GM23338 (cell line): ENCODE measurements around the gene ISG20.

ENCODE experiments used
- CREB1 ChIP-seq: fragments of 250-450 bp; sonication (Bioruptor Pico); IDR thresholded peaks from 2 replicates; pipeline ENCODE4 v1.5.0; 2020; ENCODE audit warnings: low read depth, mild to moderate bottlenecking, moderate library complexity
- CTCF ChIP-seq, 2 experiments: fragments of 200-600 bp in 1 of 2; sonication (generic) in 1 of 2; conservative IDR thresholded peaks; 2 replicates each; pipeline versions ENCODE4 v1.5.1 to v1.6.1; 2016 to 2017; ENCODE audit warnings: antibody characterized with exemption in 2 of 2, low read depth in 2 of 2, mild to moderate bottlenecking in 2 of 2, moderate library complexity in 1 of 2
- ETS1 ChIP-seq: IDR thresholded peaks from 2 replicates; pipeline ENCODE4 v1.6.1; 2016; ENCODE audit warnings: antibody characterized with exemption
- EZH2 ChIP-seq: fragments of 200-600 bp; sonication (generic); IDR thresholded peaks from one replicate; pipeline ENCODE4 v1.8.0; 2017; ENCODE audit warnings: antibody characterized with exemption, mild to moderate bottlenecking, low read depth; ENCODE audit not compliant: unreplicated experiment
- EZH2phosphoT487 ChIP-seq: fragments of 200-600 bp; sonication (generic); IDR thresholded peaks from one replicate; pipeline ENCODE4 v1.8.1; 2018; ENCODE audit warnings: antibody characterized with exemption; ENCODE audit not compliant: unreplicated experiment
- NANOG ChIP-seq: IDR thresholded peaks from 2 replicates; pipeline ENCODE4 v1.6.1; 2016; ENCODE audit warnings: antibody characterized with exemption, borderline replicate concordance
- POLR2AphosphoS5 ChIP-seq: IDR thresholded peaks from 2 replicates; pipeline ENCODE4 v1.6.1; 2016; ENCODE audit warnings: antibody characterized with exemption, low read depth
- REST ChIP-seq: IDR thresholded peaks from one replicate; pipeline ENCODE4 v1.6.1; 2018; ENCODE audit warnings: antibody characterized with exemption; ENCODE audit not compliant: unreplicated experiment
- STAT1 ChIP-seq: IDR thresholded peaks from one replicate; pipeline ENCODE4 v1.6.1; 2016; ENCODE audit warnings: antibody characterized with exemption; ENCODE audit not compliant: unreplicated experiment
- ZNF114 ChIP-seq: fragments of 250-450 bp; sonication (Bioruptor Pico); IDR thresholded peaks from 2 replicates; pipeline ENCODE4 v1.5.0; 2020; ENCODE audit warnings: mild to moderate bottlenecking, moderate library complexity

DNA sequence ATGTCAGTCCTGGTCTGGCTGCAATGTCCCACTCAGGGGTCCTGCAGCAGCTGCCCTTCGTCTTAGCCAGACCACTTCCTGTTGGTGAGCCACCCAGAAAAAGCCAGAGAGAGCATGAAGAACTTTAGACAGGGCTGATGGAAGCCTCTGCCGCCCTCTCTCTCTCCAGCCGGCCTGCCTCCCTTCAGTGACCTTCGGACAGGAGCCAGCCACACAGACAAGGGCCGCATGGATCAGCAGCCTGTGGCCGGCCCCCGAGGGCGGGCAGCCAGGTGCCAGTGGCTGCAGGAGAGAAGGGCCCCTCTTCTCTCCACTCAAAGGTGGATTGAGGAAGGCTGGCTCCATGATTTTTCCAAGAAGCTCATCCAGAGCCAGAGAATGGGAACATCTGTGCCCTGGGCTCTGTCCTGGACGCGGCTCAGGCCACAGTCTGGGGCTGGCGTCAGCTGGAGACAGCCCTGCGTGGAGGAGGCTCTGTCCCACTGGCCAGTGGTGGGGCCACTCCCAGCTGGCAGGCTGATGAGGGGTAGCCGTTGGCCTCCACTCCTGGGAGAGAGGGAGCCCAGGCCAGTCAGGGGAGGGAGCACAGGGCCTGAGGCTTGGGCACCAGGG is 42.9 kb downstream of the ISG20 start:
- no peak for TF ChIP-seq CTCF (conservative IDR thresholded peaks at IDR 0.05; ENCODE audit: low read depth in 2 of 2)
- no peak for TF ChIP-seq POLR2AphosphoS5
- TF ChIP-seq EZH2phosphoT487, result no peak
- no peak for TF ChIP-seq REST
- TF ChIP-seq EZH2, result no peak
- TF ChIP-seq NANOG, result no peak
- TF ChIP-seq ETS1, result no peak
- no peak for TF ChIP-seq CREB1 (CRISPR knock-in tag)
- TF ChIP-seq ZNF114, result no peak
- no peak for TF ChIP-seq STAT1
